ENCODE data around the gene ZNF804B.

The ZNF804B gene

GRCh38 chr7:89385411-89385810, 625.9 kb downstream of the ZNF804B start:
- H3K4me1 ChIP-seq (ENCODE audit: low read length), result no peaks in the 10 kb centered on the region
- no peak overlapping the region for H3K9ac ChIP-seq (ENCODE audit: low read length)
- H3K36me3 ChIP-seq (replicated peaks; ENCODE audit: low read depth, low read length), result no peaks in the 10 kb centered on the region
- no peaks in the 10 kb centered on the region for H3K9me3 ChIP-seq (ENCODE audit: insufficient read depth, low read length)
- no peaks in the 10 kb centered on the region for H4K20me1 ChIP-seq (ENCODE audit: insufficient read depth, low read length)
- H3K79me2 ChIP-seq (ENCODE audit: low read length), result no peaks in the 10 kb centered on the region
- TF ChIP-seq CTCF (IDR thresholded peaks at IDR 0.05; ENCODE audit: low read depth, low read length) (no peak), EZH2phosphoT487 (IDR thresholded peaks at IDR 0.05; ENCODE audit: low read depth) (no peak)
- no peak overlapping the region for H3K4me2 ChIP-seq (ENCODE audit: low read length)
- H2AFZ ChIP-seq (ENCODE audit: low read depth, low read length), result no peak overlapping the region
- no peaks in the 10 kb centered on the region for H3K27me3 ChIP-seq (ENCODE audit: low read depth, low read length)
- no peak overlapping the region for H3K4me3 ChIP-seq (ENCODE audit: low read length)
- no peak overlapping the region for H3K27ac ChIP-seq (ENCODE audit: low read length)

All from OCI-LY3 (cell line).